Stomach (tissue), 9 donors: ENCODE results near the gene EPS8L1. TPM values are rescaled to one million over a fixed set of nuclear protein-coding genes. Genes with fewer than 3 reads are reported as not detected.

ENCODE experiments used
- DNase-seq, 2 donors: peaks; one replicate each; pipeline versions ENCODE4 v3.0.0 to v3.0.0-alpha.2; 2013 to 2019
- H3K27ac ChIP-seq, 5 donors: fragments of 200-600 bp in 4 of 5; sonication (generic) in 4 of 5; one replicate each; pipeline ENCODE4 v1.5.1; 2013 to 2019; ENCODE audit warnings: mild to moderate bottlenecking in 1 of 5, moderate library complexity in 1 of 5
- H3K27me3 ChIP-seq, 3 donors: fragments of 200-600 bp; sonication (generic); one replicate each; pipeline ENCODE4 v1.5.1; 2017 to 2019; ENCODE audit warnings: mixed run types in 1 of 3
- H3K36me3 ChIP-seq, 4 donors: fragments of 200-600 bp; sonication (generic); 1 replicate in 3 of 4; 2 replicates in 1 of 4; pipeline ENCODE4 v1.5.1; 2016 to 2019
- H3K4me1 ChIP-seq, 4 donors: fragments of 200-600 bp; sonication (generic); one replicate each; pipeline ENCODE4 v1.5.1; 2016 to 2019
- H3K4me3 ChIP-seq, 4 donors: fragments of 200-600 bp; sonication (generic) in 3 of 4; one replicate each; pipeline ENCODE4 v1.5.1; 2016 to 2019; ENCODE audit warnings: mild to moderate bottlenecking in 1 of 4
- H3K9me3 ChIP-seq, 4 donors: fragments of 200-600 bp; sonication (generic); one replicate each; pipeline ENCODE4 v1.5.1; 2016 to 2019
- EP300 ChIP-seq: sonication (generic); formaldehyde crosslinking; IDR thresholded peaks from one replicate; pipeline ENCODE4 v1.6.1; 2017; ENCODE audit warnings: antibody characterized with exemption
- POLR2A ChIP-seq, 4 donors: fragments of 450-650 bp; IDR thresholded peaks; one replicate each; pipeline ENCODE4 v1.6.1; 2016; ENCODE audit warnings: antibody characterized with exemption in 4 of 4, control low read depth in 2 of 4, mild to moderate bottlenecking in 1 of 4, moderate library complexity in 1 of 4
- POLR2AphosphoS5 ChIP-seq, 3 donors: sonication (generic); formaldehyde crosslinking; IDR thresholded peaks; one replicate each; pipeline ENCODE4 v1.6.1; 2016; ENCODE audit warnings: antibody characterized with exemption in 3 of 3
- WGBS, 5 donors: extraction: QIAGEN DNeasy Blood & Tissue Kit in 3 of 5; methylation state at CpG; one replicate each; pipeline versions ENCODE4 v1.1.5 to v1.1.7; 2013 to 2018; 5-methylcytosine and 5-hydroxymethylcytosine counted together
- intact Hi-C: fragments of 100-400 bp; cut with DNase I; formaldehyde crosslinking; loops from one replicate; pipeline ENCODE4 v1.15.1; 2023; ENCODE audit warnings: low total_unique reads
- polyA plus RNA-seq, 3 donors: library from polyadenylated mRNA; stranded (reverse); fragments of 200-250 nt; gene quantifications; one replicate each; pipeline ENCODE4 v1.2.3, GENCODE V29; 2013
- total RNA-seq, 5 donors: library from RNA; depleted of rRNA; stranded (reverse); fragments of >200 nt; gene quantifications; one replicate each; pipeline versions ENCODE4 v1.1.0 to v1.2.3, GENCODE V29; 2014 to 2016
- TF ChIP-seq, protein P1 (sequence below), 7 experiments: fragments of 450-650 bp in 4 of 7; fragments of 200-600 bp in 3 of 7; sonication (generic) in 3 of 7; IDR thresholded peaks; one replicate each; pipeline ENCODE4 v1.5.1; 2016 to 2019; ENCODE audit warnings: antibody characterized with exemption in 7 of 7, control low read depth in 2 of 7, mild to moderate bottlenecking in 1 of 7
- donor health status: healthy with polysubstance abuse.
- donor health status: Bipolar disorder and iron deficiency.
- donor health status: healthy.

Gene EPS8L1
- total and polyA plus RNA-seq, 8 donors: 32.3 to 320 (median 101) TPM

- no peaks in the 10 kb centered on the region for H3K9me3 ChIP-seq
- TF ChIP-seq EP300 (no peak), POLR2AphosphoS5 (IDR thresholded peaks at IDR 0.05) (no peak), POLR2A (IDR thresholded peaks at IDR 0.05) (no peak)
- TF ChIP-seq, protein P1, sequence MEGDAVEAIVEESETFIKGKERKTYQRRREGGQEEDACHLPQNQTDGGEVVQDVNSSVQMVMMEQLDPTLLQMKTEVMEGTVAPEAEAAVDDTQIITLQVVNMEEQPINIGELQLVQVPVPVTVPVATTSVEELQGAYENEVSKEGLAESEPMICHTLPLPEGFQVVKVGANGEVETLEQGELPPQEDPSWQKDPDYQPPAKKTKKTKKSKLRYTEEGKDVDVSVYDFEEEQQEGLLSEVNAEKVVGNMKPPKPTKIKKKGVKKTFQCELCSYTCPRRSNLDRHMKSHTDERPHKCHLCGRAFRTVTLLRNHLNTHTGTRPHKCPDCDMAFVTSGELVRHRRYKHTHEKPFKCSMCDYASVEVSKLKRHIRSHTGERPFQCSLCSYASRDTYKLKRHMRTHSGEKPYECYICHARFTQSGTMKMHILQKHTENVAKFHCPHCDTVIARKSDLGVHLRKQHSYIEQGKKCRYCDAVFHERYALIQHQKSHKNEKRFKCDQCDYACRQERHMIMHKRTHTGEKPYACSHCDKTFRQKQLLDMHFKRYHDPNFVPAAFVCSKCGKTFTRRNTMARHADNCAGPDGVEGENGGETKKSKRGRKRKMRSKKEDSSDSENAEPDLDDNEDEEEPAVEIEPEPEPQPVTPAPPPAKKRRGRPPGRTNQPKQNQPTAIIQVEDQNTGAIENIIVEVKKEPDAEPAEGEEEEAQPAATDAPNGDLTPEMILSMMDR (IDR thresholded peaks at IDR 0.05): no peak
These were observed 6.0 kb downstream of the EPS8L1 start for GRCh38 chr19:55081770-55082019.

DNA sequence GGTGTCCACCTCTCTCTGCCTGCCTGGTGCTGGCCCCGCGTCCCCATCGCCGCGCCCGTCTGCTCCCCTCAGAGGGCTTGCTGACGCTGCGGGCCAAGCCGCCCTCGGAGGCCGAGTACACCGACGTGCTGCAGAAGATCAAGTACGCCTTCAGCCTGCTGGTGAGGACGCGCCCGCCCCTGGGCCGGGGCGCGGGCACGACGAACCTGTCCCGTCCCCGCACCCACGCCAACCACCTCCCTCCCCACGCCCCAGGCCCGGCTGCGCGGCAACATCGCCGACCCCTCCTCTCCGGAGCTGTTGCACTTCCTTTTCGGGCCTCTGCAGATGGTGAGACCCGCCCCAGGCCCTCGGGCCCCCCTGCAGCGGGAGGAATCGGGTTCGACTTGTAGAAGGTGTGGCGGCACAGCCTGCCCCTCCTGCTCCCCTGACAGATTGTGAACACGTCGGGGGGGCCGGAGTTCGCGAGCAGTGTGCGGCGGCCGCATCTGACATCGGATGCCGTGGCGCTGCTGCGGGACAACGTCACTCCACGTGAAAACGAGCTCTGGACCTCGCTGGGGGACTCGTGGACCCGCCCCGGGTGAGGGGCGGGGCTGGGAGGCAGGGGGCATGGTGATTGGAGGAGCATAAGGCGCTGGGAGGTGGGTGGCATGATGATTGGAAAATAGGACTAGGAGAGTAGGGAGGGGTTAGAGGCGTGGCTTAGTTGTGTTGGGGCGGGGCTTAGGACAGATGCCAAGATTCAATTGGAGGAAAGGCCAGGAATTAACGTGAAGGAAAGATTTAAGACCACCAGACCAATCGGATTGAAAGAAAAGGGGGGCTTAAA lies 6.6 kb downstream of the EPS8L1 start:
- H3K27ac ChIP-seq: no peak overlapping the region
- peaks cover 30 to 50% (median 47%) of the 10 kb centered on the region in 4 donors for H3K4me1 ChIP-seq
- 32 to 61% (median 54%) methylated on average over 33 to 64 of the region's 64 CpGs for WGBS, 5 donors
- H3K36me3 ChIP-seq: peaks cover 0 to 29% (median 11%) of the 10 kb centered on the region in 4 donors
- intact Hi-C loops: no loop called here
- H3K9me3 ChIP-seq: no peaks in the 10 kb centered on the region
- H3K27me3 ChIP-seq: peaks cover 26 to 93% (median 60%) of the 10 kb centered on the region in 3 donors
- peak overlapping the region; percentile 29 to 52 (median 46) for H3K4me3 ChIP-seq
- DNase-seq: peak in 1 of 2 donors; percentile 69
- TF ChIP-seq POLR2A (IDR thresholded peaks at IDR 0.05): no peak
- TF ChIP-seq, protein P1 (IDR thresholded peaks at IDR 0.05): no peak
- TF ChIP-seq POLR2AphosphoS5 (IDR thresholded peaks at IDR 0.05): no peak
- TF ChIP-seq EP300: no peak

More at GRCh38 chr19:55081770-55082019, 6.0 kb downstream of the EPS8L1 start:
- DNase-seq: no peak
- peaks cover 26 to 93% (median 54%) of the 10 kb centered on the region in 3 donors for H3K27me3 ChIP-seq
- H3K36me3 ChIP-seq: peaks cover 0 to 29% (median 10%) of the 10 kb centered on the region in 4 donors
- 42 to 66% (median 55%) methylated on average over 3 to 22 of the region's 22 CpGs for WGBS, 5 donors
- intact Hi-C loops: no loop called here
- H3K27ac ChIP-seq: no peak overlapping the region
- H3K4me3 ChIP-seq: peak overlapping the region; percentile 29 to 52 (median 46)
- H3K4me1 ChIP-seq: peaks cover 25 to 47% (median 43%) of the 10 kb centered on the region in 4 donors

GRCh38 chr19:55083004-55083850 lies 7.6 kb downstream of the EPS8L1 start:
- H3K4me1 ChIP-seq: peaks cover 40 to 60% (median 57%) of the 10 kb centered on the region in 4 donors
- intact Hi-C loops: no loop called here
- H3K4me3 ChIP-seq: no peak overlapping the region
- H3K9me3 ChIP-seq: no peaks in the 10 kb centered on the region
- 54 to 69% (median 68%) methylated on average over 34 to 42 of the region's 42 CpGs for WGBS, 5 donors
- H3K27me3 ChIP-seq: peaks cover 26 to 89% (median 61%) of the 10 kb centered on the region in 3 donors
- peaks cover 0 to 39% (median 14%) of the 10 kb centered on the region in 4 donors for H3K36me3 ChIP-seq
- no peak for TF ChIP-seq EP300
- TF ChIP-seq POLR2A (IDR thresholded peaks at IDR 0.05): no peak
- TF ChIP-seq POLR2AphosphoS5 (IDR thresholded peaks at IDR 0.05): no peak
- TF ChIP-seq, protein P1 (IDR thresholded peaks at IDR 0.05): no peak
- DNase-seq: peak in 1 of 2 donors; percentile 19
- no peak overlapping the region for H3K27ac ChIP-seq

DNA sequence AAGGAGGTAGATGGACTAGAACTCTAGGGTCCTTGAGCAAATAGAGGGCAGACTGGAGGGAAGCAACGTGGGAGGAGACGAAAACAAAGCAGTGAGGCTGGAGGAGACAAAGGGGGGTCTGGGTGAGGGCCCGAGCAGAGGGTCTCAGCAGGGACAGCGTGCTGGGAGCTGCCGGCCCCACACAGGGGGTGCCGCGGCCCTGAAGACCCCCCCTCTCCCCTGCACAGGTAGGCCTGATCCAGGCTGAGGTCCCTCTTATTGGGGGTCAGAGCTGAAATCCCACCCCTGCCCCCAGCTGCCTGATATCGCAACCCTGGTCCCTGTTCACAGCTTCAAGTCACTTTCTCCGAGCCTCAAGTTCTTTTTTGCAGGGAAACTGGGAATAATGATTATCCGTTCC lies 8.7 kb downstream of the EPS8L1 start:
- 72 to 87% (median 84%) methylated on average over 10 of the region's 10 CpGs for WGBS, 5 donors
- peaks cover 26 to 81% (median 58%) of the 10 kb centered on the region in 3 donors for H3K27me3 ChIP-seq
- H3K4me1 ChIP-seq: peaks cover 44 to 72% (median 64%) of the 10 kb centered on the region in 4 donors

More for the DNA sequence above, 8.7 kb downstream of the EPS8L1 start:
- H3K9me3 ChIP-seq: no peaks in the 10 kb centered on the region
- H3K36me3 ChIP-seq: peaks cover 0 to 42% (median 14%) of the 10 kb centered on the region in 4 donors
- no peak overlapping the region for H3K27ac ChIP-seq
- DNase-seq: no peak
- no peak overlapping the region for H3K4me3 ChIP-seq
- TF ChIP-seq, protein P1 (IDR thresholded peaks at IDR 0.05): no peak
- TF ChIP-seq EP300: no peak
- intact Hi-C loops: no loop called here
